Erythroblast (primary cell): ENCODE measurements around the gene SHISA5.

Source experiments
- GATA1 ChIP-seq: IDR thresholded peaks from 2 replicates; pipeline ENCODE4 v1.6.1; 2011; ENCODE audit warnings: low read depth, mild to moderate bottlenecking, control low read depth, low read length, moderate library complexity
- POLR2A ChIP-seq: IDR thresholded peaks from 2 replicates; pipeline ENCODE4 v1.6.1; 2011; ENCODE audit warnings: mild to moderate bottlenecking, low read length

GRCh38 chr3:48478626-48479555, 25.1 kb downstream of the SHISA5 start:
- no peak for TF ChIP-seq POLR2A
- TF ChIP-seq GATA1: no peak
